ENCODE data around the gene CHPF. TPM values are rescaled to one million over a fixed set of nuclear protein-coding genes. Genes with fewer than 3 reads are reported as not detected.

CHPF gene
- total and polyA plus RNA-seq, 7 donors = 8.4 to 14.2 (median 12.6) TPM

GRCh38 chr2:219495531-219496122 is 48.0 kb downstream of the CHPF start:
- H3K4me1 ChIP-seq = peaks cover 43% of the 10 kb centered on the region
- H3K4me3 ChIP-seq = no peak overlapping the region
- peak; percentile 66 to 88 for DNase-seq
- 6 to 15% (median 10%) methylated on average over 14 of the region's 14 CpGs for WGBS, 3 donors
- ATAC-seq = peak; percentile 44 to 58 (median 50)
- H3K9me3 ChIP-seq = no peaks in the 10 kb centered on the region
- intact Hi-C loops (cut with DNase I) = loop anchor here in 1 of 2 donors (2.0 kb wide), 1 partner anchor 35 kb away; no protein-coding TSS in a partner anchor
- TF ChIP-seq, protein P1, sequence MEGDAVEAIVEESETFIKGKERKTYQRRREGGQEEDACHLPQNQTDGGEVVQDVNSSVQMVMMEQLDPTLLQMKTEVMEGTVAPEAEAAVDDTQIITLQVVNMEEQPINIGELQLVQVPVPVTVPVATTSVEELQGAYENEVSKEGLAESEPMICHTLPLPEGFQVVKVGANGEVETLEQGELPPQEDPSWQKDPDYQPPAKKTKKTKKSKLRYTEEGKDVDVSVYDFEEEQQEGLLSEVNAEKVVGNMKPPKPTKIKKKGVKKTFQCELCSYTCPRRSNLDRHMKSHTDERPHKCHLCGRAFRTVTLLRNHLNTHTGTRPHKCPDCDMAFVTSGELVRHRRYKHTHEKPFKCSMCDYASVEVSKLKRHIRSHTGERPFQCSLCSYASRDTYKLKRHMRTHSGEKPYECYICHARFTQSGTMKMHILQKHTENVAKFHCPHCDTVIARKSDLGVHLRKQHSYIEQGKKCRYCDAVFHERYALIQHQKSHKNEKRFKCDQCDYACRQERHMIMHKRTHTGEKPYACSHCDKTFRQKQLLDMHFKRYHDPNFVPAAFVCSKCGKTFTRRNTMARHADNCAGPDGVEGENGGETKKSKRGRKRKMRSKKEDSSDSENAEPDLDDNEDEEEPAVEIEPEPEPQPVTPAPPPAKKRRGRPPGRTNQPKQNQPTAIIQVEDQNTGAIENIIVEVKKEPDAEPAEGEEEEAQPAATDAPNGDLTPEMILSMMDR (IDR thresholded peaks at IDR 0.05) = peak; percentile 57
- peaks cover 0 to 26% of the 10 kb centered on the region in 2 donors for H3K36me3 ChIP-seq (ENCODE audit: insufficient read depth in 1 of 2, low read depth in 1 of 2)
- H3K27me3 ChIP-seq (ENCODE audit: insufficient read depth in 3 of 3, low read length in 2 of 3) = no peaks in the 10 kb centered on the region
- peak overlapping the region; percentile 91 for H3K27ac ChIP-seq

GRCh38 chr2:219494952-219495530 is 48.6 kb downstream of the CHPF start:
- Histone ChIP-seq H3K27ac (peak overlapping the region; percentile 91), H3K4me1 (peaks cover 39% of the 10 kb centered on the region), H3K4me3 (no peak overlapping the region), H3K36me3 (ENCODE audit: insufficient read depth in 1 of 2, low read depth in 1 of 2) (peaks cover 0 to 32% of the 10 kb centered on the region in 2 donors), H3K9me3 (no peaks in the 10 kb centered on the region), H3K27me3 (ENCODE audit: insufficient read depth in 3 of 3, low read length in 2 of 3) (no peaks in the 10 kb centered on the region)
- DNase-seq = no peak
- 15 to 28% (median 18%) methylated on average over 10 of the region's 10 CpGs for WGBS, 3 donors
- intact Hi-C loops (cut with DNase I) = loop anchor here in 1 of 2 donors (2.0 kb wide), 1 partner anchor 36 kb away; no protein-coding TSS in a partner anchor
- TF ChIP-seq, protein P1 (IDR thresholded peaks at IDR 0.05) = no peak
- ATAC-seq = no peak

DNA sequence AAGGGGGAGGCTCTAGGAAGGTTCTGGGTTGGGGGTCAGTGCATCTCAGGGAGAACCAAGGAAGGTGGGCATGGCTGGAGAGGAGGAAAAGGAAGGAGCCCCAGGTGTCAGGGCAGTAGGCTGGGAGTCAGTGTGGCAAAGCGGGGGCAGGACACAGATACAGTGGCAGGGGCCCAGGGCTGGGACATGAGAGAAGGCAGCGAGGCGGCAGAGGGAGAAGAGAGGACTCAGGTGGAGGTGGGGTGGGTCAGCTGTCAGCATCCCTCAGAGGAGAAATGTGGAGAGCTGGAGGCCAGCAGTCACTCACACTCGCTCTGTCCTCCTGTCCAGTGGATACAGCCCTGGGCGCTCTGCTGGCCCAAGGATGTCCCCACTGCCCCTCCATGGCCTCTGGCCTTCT is 50.5 kb downstream of the CHPF start:
- ATAC-seq (no peak), DNase-seq (no peak)
- peaks cover 0 to 51% of the 10 kb centered on the region in 2 donors for H3K36me3 ChIP-seq (ENCODE audit: insufficient read depth in 1 of 2, low read depth in 1 of 2)
- H3K4me3 ChIP-seq = no peak overlapping the region
- 81 to 95% (median 83%) methylated on average over 5 of the region's 5 CpGs for WGBS, 3 donors
- H3K4me1 ChIP-seq = peaks cover 29% of the 10 kb centered on the region
- no peak overlapping the region for H3K27ac ChIP-seq
- no peaks in the 10 kb centered on the region for H3K27me3 ChIP-seq (ENCODE audit: insufficient read depth in 3 of 3, low read length in 2 of 3)
- intact Hi-C loops (cut with DNase I) = no loop called here
- H3K9me3 ChIP-seq = no peaks in the 10 kb centered on the region
- TF ChIP-seq, protein P1 (IDR thresholded peaks at IDR 0.05) = no peak

DNA sequence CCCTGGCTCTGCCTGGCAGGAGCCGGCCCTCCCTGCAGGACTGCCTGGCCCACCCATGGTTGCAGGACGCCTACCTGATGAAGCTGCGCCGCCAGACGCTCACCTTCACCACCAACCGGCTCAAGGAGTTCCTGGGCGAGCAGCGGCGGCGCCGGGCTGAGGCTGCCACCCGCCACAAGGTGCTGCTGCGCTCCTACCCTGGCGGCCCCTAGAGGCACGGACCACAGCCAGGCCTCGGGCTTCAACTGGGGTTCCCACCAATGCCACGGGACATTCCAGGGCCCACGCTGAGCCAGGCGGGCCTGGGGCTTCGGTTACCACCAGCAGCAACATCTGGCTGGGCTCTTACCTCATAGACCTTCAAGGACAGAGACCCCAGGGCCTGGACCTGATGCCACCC is 51.0 kb downstream of the CHPF start:
- DNase-seq = no peak
- WGBS, 3 donors = 64 to 72% (median 66%) methylated on average over 20 of the region's 20 CpGs
- intact Hi-C loops (cut with DNase I) = no loop called here
- no peak overlapping the region for H3K27ac ChIP-seq
- peaks cover 0 to 56% of the 10 kb centered on the region in 2 donors for H3K36me3 ChIP-seq (ENCODE audit: insufficient read depth in 1 of 2, low read depth in 1 of 2)
- no peak for ATAC-seq
- no peaks in the 10 kb centered on the region for H3K27me3 ChIP-seq (ENCODE audit: insufficient read depth in 3 of 3, low read length in 2 of 3)
- no peak overlapping the region for H3K4me3 ChIP-seq
- peaks cover 26% of the 10 kb centered on the region for H3K4me1 ChIP-seq
- H3K9me3 ChIP-seq = no peaks in the 10 kb centered on the region
- TF ChIP-seq, protein P1 (IDR thresholded peaks at IDR 0.05) = no peak
